GM23248 (cell line): ENCODE measurements around the gene ARHGEF7. TPM values are rescaled to one million over a fixed set of nuclear protein-coding genes. Genes with fewer than 3 reads are reported as not detected.

Source experiments
- DNase-seq: peaks from one replicate; pipeline ENCODE4 v3.0.0-alpha.2; 2015
- H2AFZ ChIP-seq: fragments of 200-600 bp; sonication (generic); 2 replicates; pipeline ENCODE4 v1.6.1; 2016; ENCODE audit warnings: antibody characterized with exemption
- H3F3A ChIP-seq: fragments of 200-600 bp; sonication (generic); 2 replicates; pipeline ENCODE4 v1.6.1; 2016; ENCODE audit warnings: mild to moderate bottlenecking, antibody characterized with exemption, mixed run types; ENCODE audit not compliant: insufficient read depth
- H3K27ac ChIP-seq: fragments of 200-600 bp; sonication (generic); 2 replicates; pipeline ENCODE4 v1.5.1; 2016; ENCODE audit warnings: mild to moderate bottlenecking
- H3K27me3 ChIP-seq: fragments of 200-600 bp; sonication (generic); replicated peaks from 2 replicates; pipeline ENCODE4 v1.6.1; 2016; ENCODE audit warnings: mild to moderate bottlenecking; ENCODE audit not compliant: insufficient read depth
- H3K36me3 ChIP-seq: fragments of 200-600 bp; sonication (generic); 2 replicates; pipeline ENCODE4 v1.6.1; 2016; ENCODE audit warnings: low read depth, mild to moderate bottlenecking
- H3K4me1 ChIP-seq: fragments of 200-600 bp; sonication (generic); 2 replicates; pipeline ENCODE4 v1.6.1; 2016; ENCODE audit warnings: mild to moderate bottlenecking; ENCODE audit not compliant: insufficient read depth
- H3K4me2 ChIP-seq: fragments of 200-600 bp; sonication (generic); one replicate; pipeline ENCODE4 v1.6.1; 2016; ENCODE audit warnings: mild to moderate bottlenecking; ENCODE audit not compliant: unreplicated experiment
- H3K4me3 ChIP-seq: fragments of 200-600 bp; sonication (generic); 2 replicates; pipeline ENCODE4 v1.5.1; 2016; ENCODE audit warnings: mild to moderate bottlenecking
- H3K79me2 ChIP-seq: fragments of 200-600 bp; sonication (generic); 2 replicates; pipeline ENCODE4 v1.6.1; 2016; ENCODE audit warnings: mild to moderate bottlenecking; ENCODE audit not compliant: insufficient read depth
- H3K9ac ChIP-seq: fragments of 200-600 bp; sonication (generic); 2 replicates; pipeline ENCODE4 v1.6.1; 2016; ENCODE audit warnings: mild to moderate bottlenecking
- H3K9me2 ChIP-seq: fragments of 200-600 bp; sonication (generic); 2 replicates; pipeline ENCODE4 v1.6.1; 2016; ENCODE audit warnings: mixed run types, mild to moderate bottlenecking, moderate library complexity; ENCODE audit not compliant: insufficient read depth
- H3K9me3 ChIP-seq: fragments of 200-600 bp; sonication (generic); one replicate; pipeline ENCODE4 v1.6.1; 2017; ENCODE audit warnings: low read depth
- H4K20me1 ChIP-seq: fragments of 200-600 bp; sonication (generic); 2 replicates; pipeline ENCODE4 v1.6.0; 2016; ENCODE audit not compliant: insufficient read depth
- EZH2 ChIP-seq: fragments of 200-600 bp; sonication (generic); IDR thresholded peaks from 2 replicates; pipeline ENCODE4 v1.6.1; 2018; ENCODE audit warnings: antibody characterized with exemption, mild to moderate bottlenecking; ENCODE audit not compliant: insufficient read depth, poor library complexity, severe bottlenecking
- EZH2phosphoT487 ChIP-seq: fragments of 200-600 bp; sonication (generic); IDR thresholded peaks from 2 replicates; pipeline ENCODE4 v1.6.1; 2018; ENCODE audit warnings: antibody characterized with exemption, moderate library complexity, mild to moderate bottlenecking, low read depth; ENCODE audit not compliant: insufficient read depth
- WGBS, 2 experiments: methylation state at CpG; one replicate each; pipeline ENCODE4 v1.1.6; 2015 to 2017; ENCODE audit warnings: low lambda C conversion rate in 2 of 2, low coverage in 1 of 2; ENCODE audit errors: missing lambda C conversion rate in 2 of 2; 5-methylcytosine and 5-hydroxymethylcytosine counted together
- in situ Hi-C: fragments of 300-500 bp; cut with MboI; formaldehyde crosslinking; loops from 2 replicates; pipeline ENCODE4 v1.15.0; 2020
- polyA plus RNA-seq: library from polyadenylated mRNA; unstranded; fragments of >200 nt; fragmentation: Nextera tagmentation; extraction: Ambion mirVana; gene quantifications from 2 replicates; pipeline ENCODE4 v1.2.1, GENCODE V29; 2016
- total RNA-seq: library from RNA; depleted of rRNA; stranded (reverse); fragments of >200 nt; shearing (Covaris generic); gene quantifications from 2 replicates; pipeline ENCODE4 v1.2.3, GENCODE V29; 2014

Gene ARHGEF7
- total and polyA plus RNA-seq, 2 experiments from 2014 or later, result 19.0 to 23.0 TPM

DNA sequence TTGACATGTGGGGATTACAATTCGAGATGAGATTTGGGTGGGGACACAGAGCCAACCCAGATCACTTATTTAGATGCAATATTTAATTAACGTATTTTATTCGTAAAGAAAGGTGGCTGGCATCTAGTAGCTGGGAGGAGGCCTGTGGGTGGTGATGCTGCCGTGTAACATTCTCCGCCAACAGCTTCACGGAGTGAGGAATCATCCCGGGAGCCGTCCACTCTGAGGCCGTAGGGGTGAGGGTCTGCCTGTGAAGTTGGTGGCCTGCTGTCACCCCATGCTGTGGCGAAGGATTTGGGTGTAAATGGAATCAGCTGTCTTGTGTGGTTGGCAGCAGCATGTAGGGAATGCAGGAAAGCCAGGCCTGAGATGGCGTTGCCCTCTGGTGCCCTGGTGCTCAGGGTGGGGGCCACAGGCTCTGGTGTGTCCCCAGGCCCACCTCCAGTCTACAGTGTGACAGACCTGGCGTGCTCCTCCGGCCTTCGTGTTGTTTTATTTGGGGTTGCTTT lies 202.0 kb downstream of the ARHGEF7 start:
- H3K79me2 ChIP-seq, result no peaks in the 10 kb centered on the region
- DNase-seq, result no peak
- H3K27me3 ChIP-seq, result no peaks in the 10 kb centered on the region
- no peak overlapping the region for H3K4me3 ChIP-seq
- H3K9me3 ChIP-seq, result no peaks in the 10 kb centered on the region
- H3K27ac ChIP-seq, result no peak overlapping the region
- H3K4me2 ChIP-seq, result no peak overlapping the region
- no peaks in the 10 kb centered on the region for H3F3A ChIP-seq
- TF ChIP-seq EZH2 (no peak), EZH2phosphoT487 (no peak)
- WGBS, 2 experiments, result 93 to 97% methylated on average over 14 of the region's 14 CpGs
- in situ Hi-C loops, result no loop called here
- no peak overlapping the region for H2AFZ ChIP-seq
- H3K36me3 ChIP-seq, result peaks cover 3% of the 10 kb centered on the region; the same call in 1 of the 2 replicates
- H3K9ac ChIP-seq, result no peak overlapping the region
- H3K4me1 ChIP-seq, result peaks cover 6% of the 10 kb centered on the region
- no peaks in the 10 kb centered on the region for H3K9me2 ChIP-seq
- H4K20me1 ChIP-seq, result no peaks in the 10 kb centered on the region

DNA sequence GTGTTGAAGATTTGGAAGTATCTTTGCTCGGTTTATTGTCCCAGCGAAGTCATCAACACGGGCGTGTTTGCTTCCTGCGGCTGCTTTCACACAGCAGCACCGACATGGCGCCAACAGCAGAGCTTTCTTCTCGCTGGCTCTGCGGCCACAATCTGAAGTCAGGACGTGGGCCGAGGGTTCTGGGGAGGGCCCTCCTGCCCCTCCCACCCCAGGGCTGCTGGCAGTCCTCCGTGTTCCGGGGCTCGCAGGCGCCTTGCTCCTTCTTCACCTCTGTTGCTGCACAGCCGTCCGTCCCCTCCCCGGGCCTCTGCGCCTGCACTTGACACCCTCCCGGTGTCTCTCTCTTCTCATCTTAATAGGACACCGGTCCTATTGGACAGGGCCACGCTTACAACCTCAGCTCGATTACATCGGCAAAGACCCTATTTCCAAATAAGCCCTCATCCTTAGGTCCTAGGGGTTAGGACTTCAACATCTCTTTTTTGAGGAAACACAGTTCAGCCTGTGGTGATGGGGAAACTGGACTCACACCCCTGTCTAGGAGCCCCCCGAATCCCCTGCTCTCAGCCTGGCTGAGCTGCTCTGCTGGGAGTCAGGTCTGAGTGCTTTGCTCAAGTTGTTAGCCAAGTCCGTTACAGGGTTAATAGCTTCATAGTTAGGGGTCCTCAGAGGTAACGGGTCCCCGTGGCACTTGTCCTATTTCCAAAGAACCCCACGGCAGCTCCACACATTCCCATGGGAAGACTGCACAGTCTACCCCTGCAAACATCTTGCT lies 202.6 kb downstream of the ARHGEF7 start:
- Histone ChIP-seq H4K20me1 (no peaks in the 10 kb centered on the region), H3K4me2 (no peak overlapping the region), H3K9me3 (no peaks in the 10 kb centered on the region), H3K36me3 (no peaks in the 10 kb centered on the region), H3F3A (no peaks in the 10 kb centered on the region), H3K79me2 (no peaks in the 10 kb centered on the region), H3K4me1 (peaks cover 6% of the 10 kb centered on the region), H3K9me2 (no peaks in the 10 kb centered on the region), H3K4me3 (no peak overlapping the region), H3K9ac (no peak overlapping the region), H3K27me3 (no peaks in the 10 kb centered on the region), H2AFZ (no peak overlapping the region), H3K27ac (no peak overlapping the region)
- no peak for DNase-seq
- in situ Hi-C loops, result no loop called here
- TF ChIP-seq EZH2 (no peak), EZH2phosphoT487 (no peak)
- WGBS, 2 experiments, result 86 to 87% methylated on average over 29 of the region's 29 CpGs

DNA sequence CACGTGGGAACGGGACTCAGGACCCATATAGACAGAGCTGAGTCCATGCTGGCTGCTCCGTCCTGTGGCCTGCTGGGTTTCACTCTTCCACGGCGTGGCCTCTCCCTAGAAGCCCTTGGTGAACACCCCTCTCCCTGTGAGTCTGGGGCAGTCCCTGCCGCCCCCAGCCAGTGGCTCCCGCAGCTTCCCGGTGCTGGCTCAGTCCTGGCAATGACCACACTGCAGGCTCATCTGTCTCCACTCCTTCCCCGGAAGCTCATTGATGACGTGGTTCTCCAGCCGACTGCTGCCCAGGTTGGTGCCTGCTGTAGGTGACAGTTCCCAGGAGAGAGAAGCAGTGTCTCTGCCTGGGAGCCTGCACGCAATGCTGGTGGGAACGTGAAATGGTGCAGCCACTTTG lies 203.3 kb downstream of the ARHGEF7 start:
- Histone ChIP-seq H3K36me3 (no peaks in the 10 kb centered on the region), H3K4me2 (no peak overlapping the region), H3K27ac (no peak overlapping the region), H3K4me3 (no peak overlapping the region), H2AFZ (no peak overlapping the region), H3K9me2 (no peaks in the 10 kb centered on the region), H3K4me1 (peaks cover 6% of the 10 kb centered on the region), H3K79me2 (no peaks in the 10 kb centered on the region), H3K9me3 (no peaks in the 10 kb centered on the region), H3K9ac (no peak overlapping the region), H4K20me1 (no peaks in the 10 kb centered on the region), H3K27me3 (no peaks in the 10 kb centered on the region), H3F3A (no peaks in the 10 kb centered on the region)
- TF ChIP-seq EZH2, result no peak
- TF ChIP-seq EZH2phosphoT487, result no peak
- DNase-seq, result no peak
- in situ Hi-C loops, result no loop called here
- WGBS, 2 experiments, result 75 to 78% methylated on average over 13 of the region's 13 CpGs

DNA sequence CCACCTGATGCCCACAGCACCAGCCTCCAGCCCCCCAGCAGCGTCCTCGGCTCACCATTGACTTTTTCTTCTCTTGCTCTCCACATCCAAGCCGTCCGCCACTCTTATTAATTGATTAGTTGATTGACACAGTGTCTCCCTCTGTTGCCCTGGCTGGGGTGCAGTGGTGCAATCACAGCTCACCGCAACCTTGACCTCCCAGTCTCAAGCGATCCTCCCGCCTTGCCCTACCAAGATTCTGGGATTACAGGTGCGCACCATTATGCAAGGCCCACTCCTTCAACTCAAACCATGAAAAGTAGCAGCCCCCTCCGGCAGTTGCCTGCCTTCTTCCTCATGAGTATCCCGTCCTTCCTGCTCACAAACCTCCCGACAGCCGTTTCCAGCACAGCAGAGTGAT lies 204.4 kb downstream of the ARHGEF7 start:
- no peak overlapping the region for H3K4me2 ChIP-seq
- WGBS, 2 experiments, result 94 to 98% methylated on average over 12 of the region's 12 CpGs

More for the DNA sequence above, 204.4 kb downstream of the ARHGEF7 start:
- in situ Hi-C loops, result no loop called here
- Histone ChIP-seq H3K79me2 (no peaks in the 10 kb centered on the region), H4K20me1 (no peaks in the 10 kb centered on the region), H3K9ac (no peak overlapping the region), H3K4me1 (peaks cover 6% of the 10 kb centered on the region), H3K9me3 (no peaks in the 10 kb centered on the region), H3K9me2 (no peaks in the 10 kb centered on the region), H2AFZ (no peak overlapping the region), H3K4me3 (no peak overlapping the region), H3K36me3 (no peaks in the 10 kb centered on the region), H3K27ac (no peak overlapping the region), H3F3A (no peaks in the 10 kb centered on the region), H3K27me3 (no peaks in the 10 kb centered on the region)
- no peak for DNase-seq
- TF ChIP-seq EZH2phosphoT487 (no peak), EZH2 (no peak)
